NCI-H2227 (cell line): ENCODE measurements around the gene ABCD4.

Experiments
- DNase-seq: peaks from one replicate; lab custom pipeline; 2025; ENCODE audit not compliant: unreplicated experiment; lab: John Stamatoyannopoulos, UW

ABCD4 gene

GRCh38 chr14:74260525-74261233 lies 42.1 kb downstream of the ABCD4 start:
- no peak for DNase-seq

DNA sequence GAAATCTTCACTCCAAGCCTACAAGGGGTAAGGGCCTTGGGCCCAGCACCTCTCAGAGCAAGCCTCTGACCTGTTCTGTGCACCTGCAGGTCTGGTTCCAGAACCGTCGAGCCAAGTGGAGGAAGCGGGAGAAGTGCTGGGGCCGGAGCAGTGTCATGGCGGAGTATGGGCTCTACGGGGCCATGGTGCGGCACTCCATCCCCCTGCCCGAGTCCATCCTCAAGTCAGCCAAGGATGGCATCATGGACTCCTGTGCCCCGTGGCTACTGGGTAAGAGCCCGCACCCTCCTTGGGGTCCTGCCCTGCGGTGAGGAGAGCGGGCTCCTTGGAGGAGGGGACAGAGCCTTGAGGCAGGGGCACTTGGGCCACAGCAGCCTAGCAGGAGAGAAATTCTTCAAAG lies 43.2 kb downstream of the ABCD4 start:
- DNase-seq = no peak

DNA sequence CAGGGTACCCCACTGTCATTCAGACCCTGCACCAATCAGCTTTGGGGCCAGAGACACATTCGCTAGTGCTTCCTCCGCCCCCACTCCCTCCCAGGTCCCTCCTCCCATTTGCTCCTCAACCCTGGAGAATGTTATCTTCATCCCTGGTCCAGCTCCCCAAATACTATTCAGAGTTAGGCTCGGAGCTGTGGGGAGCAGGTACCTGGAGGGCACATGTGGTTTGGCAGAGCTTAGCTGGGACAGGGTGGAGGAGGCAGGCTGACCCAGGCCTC lies 44.0 kb downstream of the ABCD4 start:
- no peak for DNase-seq

DNA sequence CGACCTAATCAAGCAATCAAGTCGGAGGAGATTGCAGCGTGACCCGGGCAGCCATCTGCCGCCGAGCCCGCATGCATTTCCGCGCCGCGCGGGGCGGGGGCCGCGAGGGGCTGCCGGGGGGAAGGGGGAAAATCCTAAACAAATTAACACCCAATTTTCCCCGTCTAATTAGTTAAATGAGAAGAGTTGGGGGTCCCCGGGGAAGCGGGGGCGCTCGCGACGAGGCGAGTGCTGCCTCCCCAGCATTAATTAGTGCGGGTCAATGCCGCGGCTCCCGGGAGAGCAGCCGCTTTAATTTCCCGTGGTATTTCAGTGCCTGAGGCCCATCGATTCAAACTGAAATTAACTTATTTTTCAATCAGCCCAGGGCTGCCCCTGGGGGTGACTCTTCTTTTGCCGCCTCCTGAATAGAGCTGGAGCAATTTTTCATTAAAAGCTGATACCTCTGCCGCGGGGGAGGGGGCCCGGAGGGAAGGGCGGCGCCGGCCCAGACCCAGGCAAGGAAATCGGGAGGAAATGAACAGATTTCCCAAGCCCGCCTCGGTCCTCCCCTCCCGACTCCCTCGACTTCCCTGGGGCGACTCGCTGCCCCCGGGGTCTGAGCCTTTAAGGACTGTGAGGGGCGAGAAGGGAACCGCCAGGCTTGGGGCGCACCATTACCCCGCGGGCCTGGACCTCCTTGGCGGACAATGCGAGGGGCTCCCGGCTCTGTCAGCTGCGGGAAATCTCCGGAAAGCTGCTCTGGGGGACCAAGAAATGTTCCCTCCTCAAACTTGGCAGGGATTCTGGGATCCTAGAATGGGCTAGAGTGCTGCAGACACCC lies 44.6 kb downstream of the ABCD4 start:
- peak; percentile 40 for DNase-seq

DNA sequence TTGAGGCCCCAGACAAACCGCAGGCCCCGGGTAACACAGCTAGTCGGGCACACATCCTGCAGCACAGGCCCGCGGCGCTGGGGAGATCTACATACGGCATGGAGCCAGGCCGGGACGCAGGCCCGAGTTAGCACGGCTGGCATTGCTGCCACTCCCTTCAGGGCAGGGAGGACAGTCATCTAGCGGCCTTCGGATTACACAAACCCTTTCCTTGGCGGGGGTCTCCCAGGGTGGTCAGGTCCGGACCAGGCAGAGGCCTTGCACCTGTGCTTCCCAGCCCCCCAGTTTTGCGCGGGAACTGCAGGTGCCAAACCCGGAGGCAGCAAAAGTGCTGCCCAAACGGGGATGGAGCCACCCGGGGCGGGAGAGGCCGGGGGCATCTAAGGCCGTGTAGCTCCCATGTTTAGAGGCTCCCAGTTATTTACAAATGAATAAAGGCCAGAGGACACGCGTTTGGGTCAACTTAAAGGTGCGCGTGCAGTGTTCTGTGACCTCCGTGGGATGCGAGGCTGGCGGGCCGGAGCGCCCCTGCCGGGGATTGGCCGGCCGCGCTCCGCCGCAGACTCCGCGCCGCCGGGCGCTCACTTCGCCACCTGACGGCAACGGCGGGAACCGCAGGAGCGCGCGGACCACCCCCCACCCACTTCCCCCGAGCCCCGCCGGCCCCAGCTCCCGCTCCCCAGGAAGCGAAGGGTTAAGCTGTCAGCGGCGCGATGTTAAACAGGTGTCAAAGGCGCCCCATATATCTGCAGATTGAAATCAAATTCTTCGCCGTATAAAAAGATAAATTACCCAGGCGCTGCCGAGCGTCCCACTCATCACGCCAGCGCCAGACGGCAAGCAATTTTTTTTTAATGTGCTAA lies 45.4 kb downstream of the ABCD4 start:
- DNase-seq = peak; percentile 62

DNA sequence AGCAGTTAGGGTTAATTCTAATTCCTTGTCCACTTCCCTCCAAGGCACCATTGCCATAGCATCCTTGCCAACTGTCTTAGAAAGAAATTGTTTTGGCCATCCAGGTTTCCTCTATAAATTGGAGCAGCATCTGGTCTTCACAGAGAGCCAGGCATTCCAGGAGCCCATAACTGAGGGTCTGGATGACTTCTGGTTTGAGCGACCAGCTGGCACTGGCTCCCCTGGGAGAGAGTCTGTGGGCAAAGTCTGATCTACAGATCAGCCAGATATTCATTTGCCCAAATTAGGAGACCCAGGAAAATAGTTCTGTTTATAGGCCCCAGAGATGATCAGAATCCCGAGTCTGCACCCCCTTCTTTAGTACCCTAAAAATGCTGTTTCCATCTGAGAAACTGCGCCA lies 47.5 kb downstream of the ABCD4 start:
- no peak for DNase-seq

GRCh38 chr14:74249433-74250375 lies 53.0 kb downstream of the ABCD4 start:
- DNase-seq = no peak

DNA sequence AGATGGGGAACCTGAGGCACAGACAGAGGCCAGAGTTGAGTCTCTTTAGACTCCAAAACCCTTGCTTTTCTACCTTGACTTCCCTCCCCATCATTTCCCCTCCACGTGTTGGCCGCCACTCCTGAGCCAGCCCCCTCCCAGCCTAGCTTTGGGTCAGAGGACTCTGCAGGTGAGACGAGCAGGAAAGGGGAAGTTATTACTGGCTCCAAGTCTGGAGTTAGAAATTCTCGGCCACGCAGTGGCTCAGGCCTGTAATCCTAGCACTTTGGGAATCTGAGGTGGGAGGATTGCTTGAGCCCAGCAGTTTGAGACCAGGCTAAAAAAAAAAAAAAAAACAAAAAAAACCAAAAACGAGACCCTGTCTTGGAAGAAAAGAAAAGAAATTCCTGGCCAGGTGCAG lies 54.7 kb downstream of the ABCD4 start:
- no peak for DNase-seq

- DNase-seq = no peak
Measured at GRCh38 chr14:74246542-74246941, 56.2 kb downstream of the ABCD4 start.

GRCh38 chr14:74245292-74245691 lies 57.4 kb downstream of the ABCD4 start:
- DNase-seq = no peak

DNA sequence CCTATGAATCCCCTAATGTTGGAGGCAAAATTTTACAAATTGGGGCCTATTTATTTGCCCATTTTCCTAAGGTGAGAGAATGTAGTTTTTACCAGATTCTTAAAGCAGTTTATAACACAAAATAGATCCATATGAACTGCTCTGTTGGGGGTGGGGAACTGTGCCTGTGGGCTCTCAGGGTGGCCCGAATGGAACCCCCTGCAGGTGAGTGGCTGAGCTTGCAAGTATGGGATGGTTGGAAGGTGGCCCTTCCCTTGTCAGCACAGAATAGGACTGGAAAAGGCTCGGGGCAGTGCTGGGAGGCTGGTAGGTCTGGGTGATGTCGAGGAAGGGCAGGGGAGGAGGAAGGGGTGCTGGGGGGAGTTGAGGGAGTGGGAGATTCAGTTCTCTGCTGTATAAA lies 58.6 kb downstream of the ABCD4 start:
- DNase-seq = no peak

GRCh38 chr14:74243051-74243450 lies 59.7 kb downstream of the ABCD4 start:
- DNase-seq = no peak

DNA sequence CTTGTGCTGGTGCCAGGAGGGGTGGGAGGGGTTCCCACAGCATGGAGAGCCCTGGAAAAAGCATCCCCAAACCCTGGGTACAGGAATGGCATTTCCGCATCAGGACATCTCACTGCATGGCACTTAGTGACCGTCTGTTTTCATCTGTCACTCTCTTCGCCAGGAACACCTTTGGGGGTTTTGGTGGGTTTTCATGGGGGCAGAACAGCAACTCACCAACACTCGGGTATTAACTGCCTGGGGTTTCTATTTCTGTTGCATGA lies 60.0 kb downstream of the ABCD4 start:
- no peak for DNase-seq

DNA sequence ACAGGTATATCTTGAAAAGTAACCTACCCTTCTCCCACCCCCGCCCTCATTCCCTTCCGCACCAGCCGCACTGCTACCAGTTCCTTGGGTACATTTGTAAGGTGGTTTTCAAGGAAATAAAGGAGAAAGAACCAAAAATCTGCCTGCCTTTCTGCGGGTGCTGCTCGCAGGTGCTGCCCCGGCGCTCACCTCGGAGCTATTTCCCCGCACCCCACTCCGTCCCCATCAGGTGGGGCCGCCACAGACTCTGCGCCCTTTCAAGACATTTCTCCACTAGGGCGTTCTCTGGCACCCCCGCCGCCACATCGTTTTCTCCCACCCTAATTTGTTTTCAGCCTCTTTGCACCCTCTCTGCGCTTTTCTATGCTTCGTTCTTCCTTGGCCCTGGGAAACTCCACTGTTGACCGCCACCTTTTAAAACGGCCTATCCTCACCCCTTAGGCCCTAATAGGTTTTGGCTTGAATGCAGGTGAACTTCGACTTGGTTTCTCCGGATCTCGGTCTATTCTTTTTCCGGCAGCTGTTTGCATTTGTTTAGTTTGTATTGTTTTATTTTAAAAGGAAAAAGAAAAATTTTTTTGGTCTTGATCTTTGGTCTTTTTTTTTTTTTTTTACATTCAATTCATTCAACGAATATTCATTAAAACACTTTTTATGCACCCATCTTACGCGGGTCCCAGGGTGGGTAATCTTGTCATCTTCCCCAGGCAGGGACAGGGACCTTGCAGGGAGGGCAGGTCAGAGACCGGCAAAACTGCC lies 60.5 kb downstream of the ABCD4 start:
- DNase-seq = no peak

GRCh38 chr14:74241652-74242017 lies 61.1 kb downstream of the ABCD4 start:
- no peak for DNase-seq

- peak; percentile 51 for DNase-seq
Measured at GRCh38 chr14:74240794-74241651, 61.7 kb downstream of the ABCD4 start.

DNA sequence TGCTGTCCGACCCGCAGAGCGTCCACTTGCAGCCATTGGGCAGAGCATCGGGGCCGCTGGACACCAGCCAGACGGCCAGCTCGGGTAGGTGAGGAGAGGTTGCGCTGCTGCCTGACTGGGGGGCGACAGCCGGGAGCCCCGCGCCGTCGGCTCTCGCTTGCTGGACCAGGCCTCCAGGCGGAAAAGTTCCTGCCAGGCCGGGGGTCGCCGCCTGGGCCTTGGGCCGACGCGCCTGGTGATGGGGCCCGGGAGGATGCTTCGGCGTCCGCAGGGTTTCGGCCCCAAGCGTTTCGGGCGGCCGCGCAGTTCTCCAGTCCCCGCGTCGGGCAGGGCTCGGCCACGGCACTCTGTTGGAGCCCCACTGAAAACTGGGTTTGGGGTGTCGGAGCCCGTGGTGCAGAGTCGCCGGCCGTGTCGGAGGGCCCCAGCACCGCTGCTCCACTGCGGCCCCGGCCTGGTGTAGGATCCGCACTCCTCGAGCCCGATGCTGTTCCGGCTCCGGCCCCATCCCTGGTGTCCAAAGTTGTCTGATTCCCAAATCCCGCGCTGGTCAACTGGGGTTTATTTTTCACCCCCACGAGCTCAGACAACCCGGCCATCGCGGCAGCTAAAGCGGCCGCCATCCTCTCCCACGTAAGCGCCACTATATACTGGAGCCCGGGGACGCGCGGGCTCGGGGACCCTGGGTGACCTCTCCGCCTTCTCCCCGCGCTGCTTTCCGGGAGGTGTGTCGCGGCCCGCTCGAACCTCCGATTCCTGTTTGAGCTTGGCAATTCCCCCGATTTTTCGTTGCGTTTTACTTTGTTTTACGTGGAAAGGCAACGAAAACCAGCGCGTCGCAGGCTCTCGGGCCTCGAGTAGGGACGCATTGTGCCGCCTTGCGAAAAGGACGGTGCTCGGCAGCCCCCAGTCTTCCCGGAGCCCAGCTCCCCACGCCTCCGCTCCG lies 62.6 kb downstream of the ABCD4 start:
- DNase-seq = peak; percentile 51
